Mammary microvascular endothelial cell (primary cell): Measurements from ENCODE around the gene ARL8A. TPM values are rescaled to one million over a fixed set of nuclear protein-coding genes. Genes with fewer than 3 reads are reported as not detected.

Experiments
- total RNA-seq: library from RNA; depleted of rRNA; stranded (reverse); fragments of >200 nt; gene quantifications from 2 replicates; pipeline ENCODE4 v1.2.3, GENCODE V29; 2015

The ARL8A gene
- total RNA-seq: 39.0 and 41.4 TPM in 2 replicates

DNA sequence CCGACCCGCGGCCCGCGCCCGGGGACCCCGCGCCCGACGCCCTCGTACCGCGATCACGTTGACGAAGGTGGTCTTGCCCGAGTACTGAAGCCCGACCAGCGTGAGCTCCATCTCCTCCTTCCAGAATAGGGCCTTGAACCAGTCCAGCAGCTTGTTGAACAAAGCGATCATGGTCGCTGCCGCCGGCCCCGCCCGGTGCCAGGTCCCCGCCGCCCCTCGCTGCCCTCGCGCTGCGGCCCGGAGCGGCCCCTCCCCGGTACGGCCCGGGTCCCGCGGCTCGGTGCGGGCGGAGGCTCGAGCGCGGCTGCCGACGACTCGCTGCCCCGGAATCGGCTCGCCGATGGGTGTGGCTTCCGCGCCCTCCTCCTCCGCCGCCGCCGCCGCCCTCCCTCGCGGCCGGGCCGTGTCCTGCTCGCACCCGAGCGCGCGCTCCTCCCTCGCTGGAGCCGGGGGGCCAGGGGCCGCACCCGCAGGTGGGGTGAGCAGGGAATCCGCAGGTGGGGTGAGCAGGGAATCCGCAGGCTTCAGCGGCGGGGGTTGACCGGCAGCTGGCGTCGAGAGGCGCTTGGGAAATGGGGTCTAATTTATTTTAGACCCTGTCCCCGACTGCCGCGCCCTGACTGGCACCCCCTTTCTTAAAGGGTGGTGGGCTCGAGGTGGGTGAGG is at the start of gene ARL8A:
Gene ARL8A (minus strand): TSS at position 336 of the 666 bp plus-strand sequence. CDS start 165 bp downstream, at position 171.

DNA sequence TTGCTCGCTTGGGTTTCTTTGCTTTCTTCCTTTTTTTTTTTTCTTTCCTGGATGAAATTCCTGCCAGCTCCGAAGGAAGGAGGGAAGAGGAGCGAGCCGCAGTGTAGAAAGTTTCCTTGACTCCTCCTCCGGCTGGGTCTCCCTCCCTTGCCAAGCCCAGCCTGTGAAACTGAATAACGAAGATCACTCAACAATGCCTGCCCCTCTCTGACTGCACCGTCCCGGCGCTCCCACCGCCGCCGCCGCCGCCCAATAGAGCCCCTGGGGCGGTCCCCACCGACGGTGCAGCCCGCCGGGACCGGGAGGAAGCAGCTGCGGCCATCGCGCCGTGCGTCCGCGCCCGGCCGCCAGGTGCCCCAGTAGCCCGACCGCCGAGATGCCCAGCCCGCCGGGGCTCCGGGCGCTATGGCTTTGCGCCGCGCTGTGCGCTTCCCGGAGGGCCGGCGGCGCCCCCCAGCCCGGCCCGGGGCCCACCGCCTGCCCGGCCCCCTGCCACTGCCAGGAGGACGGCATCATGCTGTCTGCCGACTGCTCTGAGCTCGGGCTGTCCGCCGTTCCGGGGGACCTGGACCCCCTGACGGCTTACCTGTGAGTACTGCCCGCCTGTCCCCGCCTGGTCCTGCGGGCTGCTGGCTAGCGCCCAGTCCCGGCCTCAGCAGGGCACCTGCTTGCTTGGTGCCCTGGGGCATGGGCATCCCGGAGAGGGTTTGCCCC is 49.2 kb upstream of the ARL8A start, which contains the start of gene LGR6:
Gene LGR6 (plus strand): TSS at position 186 of the 714 bp plus-strand sequence. CDS start 191 bp downstream, at position 377.

DNA sequence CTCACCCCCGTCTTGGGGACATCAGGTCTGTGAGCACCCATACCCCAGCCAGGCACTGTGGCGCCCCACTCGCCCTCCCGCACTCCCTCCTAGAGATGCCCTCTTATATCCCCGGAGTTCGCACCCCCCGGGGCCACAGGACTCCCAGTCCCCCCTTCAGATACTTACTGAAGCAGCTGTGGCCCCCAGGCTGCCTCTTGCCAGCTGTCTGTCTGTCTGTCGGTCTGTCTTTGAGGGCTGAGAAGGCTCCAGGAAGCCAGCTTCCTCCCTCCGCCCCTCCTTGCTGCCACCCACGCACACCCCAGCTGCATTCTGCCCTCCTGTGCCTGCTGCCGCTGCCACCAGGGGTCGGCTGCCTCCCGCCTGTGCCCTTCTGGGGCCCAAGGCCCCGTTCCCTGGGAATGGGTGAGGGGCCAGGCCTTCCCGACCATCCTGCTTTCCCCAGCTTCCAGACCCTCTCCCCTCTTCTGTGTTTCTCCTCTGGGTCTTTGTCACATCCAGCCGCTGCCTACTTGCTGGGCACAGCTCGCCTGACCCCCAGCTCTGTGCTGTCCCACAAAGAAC is 15.9 kb upstream of the ARL8A start, which contains the start of gene PTPN7:
Gene PTPN7 (minus strand): TSS at position 226 of the 564 bp plus-strand sequence. CDS start 1,200 bp downstream, outside the sequence.

DNA sequence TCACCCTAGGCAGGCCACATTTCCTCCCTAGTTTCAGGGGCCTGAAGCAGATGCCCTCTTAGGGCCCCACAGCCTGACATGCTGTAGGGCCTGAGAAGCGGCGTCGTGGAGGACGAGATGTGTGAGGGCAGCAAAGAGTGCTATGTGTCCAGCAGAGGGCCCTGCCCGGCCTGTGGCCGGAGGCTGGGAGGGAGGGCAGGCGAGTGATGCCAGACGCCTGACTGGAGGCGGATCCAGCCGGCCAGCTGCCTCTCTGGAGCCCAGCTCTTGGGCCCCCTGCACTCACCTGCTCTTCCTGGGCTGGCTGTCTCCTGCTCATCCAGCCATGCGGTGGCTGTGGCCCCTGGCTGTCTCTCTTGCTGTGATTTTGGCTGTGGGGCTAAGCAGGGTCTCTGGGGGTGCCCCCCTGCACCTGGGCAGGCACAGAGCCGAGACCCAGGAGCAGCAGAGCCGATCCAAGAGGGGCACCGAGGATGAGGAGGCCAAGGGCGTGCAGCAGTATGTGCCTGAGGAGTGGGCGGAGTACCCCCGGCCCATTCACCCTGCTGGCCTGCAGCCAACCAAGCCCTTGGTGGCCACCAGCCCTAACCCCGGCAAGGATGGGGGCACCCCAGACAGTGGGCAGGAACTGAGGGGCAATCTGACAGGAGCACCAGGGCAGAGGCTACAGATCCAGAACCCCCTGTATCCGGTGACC is 21.8 kb downstream of the ARL8A start, which contains the start of gene GPR37L1:
Gene GPR37L1 (plus strand): TSS at position 279 of the 697 bp plus-strand sequence. CDS start 47 bp downstream, at position 326.

Other genes with a start within 250 kb of the ARL8A start
- gene LMOD1, start 198.2 kb downstream of the ARL8A start, total RNA-seq: 0.10 TPM in 1 of 2 replicates, not detected in the other
- gene TIMM17A, start 189.2 kb downstream of the ARL8A start, total RNA-seq: 71.1 and 77.2 TPM in 2 replicates
- gene RNPEP, start 162.1 kb downstream of the ARL8A start, total RNA-seq: 82.2 and 87.0 TPM in 2 replicates
- gene ELF3, start 134.2 kb downstream of the ARL8A start, total RNA-seq: under 0.01 and 0.25 TPM in 2 replicates
- gene GPR37L1, start 21.8 kb downstream of the ARL8A start, total RNA-seq: not detected in 2 replicates
- 0.33 and 1.0 TPM in 2 replicates for gene PTPN7, start 15.9 kb upstream of the ARL8A start, total RNA-seq
- gene LGR6, start 49.1 kb upstream of the ARL8A start, total RNA-seq: not detected in 2 replicates
- gene UBE2T, start 197.2 kb upstream of the ARL8A start, total RNA-seq: 71.9 and 88.5 TPM in 2 replicates
- 7.4 and 10.6 TPM in 2 replicates for gene PPP1R12B, start 204.0 kb upstream of the ARL8A start, total RNA-seq